GM12801 (cell line): ENCODE results near the gene MYO16.

Source experiments
- TF ChIP-seq, protein P1 (sequence below): IDR thresholded peaks from one replicate; pipeline ENCODE4 v1.5.1; 2011; ENCODE audit warnings: control low read depth; ENCODE audit not compliant: insufficient read length; ENCODE audit errors: extremely low read depth

The MYO16 gene

GRCh38 chr13:109226631-109227030, 597.2 kb downstream of the MYO16 start:
- TF ChIP-seq, protein P1, sequence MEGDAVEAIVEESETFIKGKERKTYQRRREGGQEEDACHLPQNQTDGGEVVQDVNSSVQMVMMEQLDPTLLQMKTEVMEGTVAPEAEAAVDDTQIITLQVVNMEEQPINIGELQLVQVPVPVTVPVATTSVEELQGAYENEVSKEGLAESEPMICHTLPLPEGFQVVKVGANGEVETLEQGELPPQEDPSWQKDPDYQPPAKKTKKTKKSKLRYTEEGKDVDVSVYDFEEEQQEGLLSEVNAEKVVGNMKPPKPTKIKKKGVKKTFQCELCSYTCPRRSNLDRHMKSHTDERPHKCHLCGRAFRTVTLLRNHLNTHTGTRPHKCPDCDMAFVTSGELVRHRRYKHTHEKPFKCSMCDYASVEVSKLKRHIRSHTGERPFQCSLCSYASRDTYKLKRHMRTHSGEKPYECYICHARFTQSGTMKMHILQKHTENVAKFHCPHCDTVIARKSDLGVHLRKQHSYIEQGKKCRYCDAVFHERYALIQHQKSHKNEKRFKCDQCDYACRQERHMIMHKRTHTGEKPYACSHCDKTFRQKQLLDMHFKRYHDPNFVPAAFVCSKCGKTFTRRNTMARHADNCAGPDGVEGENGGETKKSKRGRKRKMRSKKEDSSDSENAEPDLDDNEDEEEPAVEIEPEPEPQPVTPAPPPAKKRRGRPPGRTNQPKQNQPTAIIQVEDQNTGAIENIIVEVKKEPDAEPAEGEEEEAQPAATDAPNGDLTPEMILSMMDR: no peak

- TF ChIP-seq, protein P1: no peak
Measured at GRCh38 chr13:109227344-109227940, 598.0 kb downstream of the MYO16 start.

DNA sequence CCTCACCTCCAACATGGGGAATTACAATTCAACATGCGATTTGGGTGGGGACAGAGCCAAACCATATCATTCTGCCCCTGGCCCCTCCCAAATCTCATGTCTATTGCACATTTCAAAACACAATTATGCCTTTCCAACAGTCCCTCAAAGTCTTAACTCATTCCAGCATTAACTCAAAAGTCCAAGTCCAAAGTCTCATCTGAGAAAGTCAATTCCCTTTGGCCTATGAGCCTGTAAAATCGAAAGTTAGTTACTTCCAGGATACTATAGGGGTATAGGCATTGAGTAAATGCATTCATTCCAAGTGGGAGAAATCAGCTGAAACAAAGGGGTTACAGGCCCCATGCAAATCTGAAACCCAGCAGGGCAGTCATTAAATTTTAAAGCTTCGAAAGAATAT, 598.8 kb downstream of the MYO16 start:
- TF ChIP-seq, protein P1: no peak

GRCh38 chr13:109231888-109232287, 602.5 kb downstream of the MYO16 start:
- TF ChIP-seq, protein P1: no peak

GRCh38 chr13:109233293-109233692, 603.9 kb downstream of the MYO16 start:
- TF ChIP-seq, protein P1: no peak

- TF ChIP-seq, protein P1: no peak
Measured at GRCh38 chr13:109235901-109236300, 606.5 kb downstream of the MYO16 start.

DNA sequence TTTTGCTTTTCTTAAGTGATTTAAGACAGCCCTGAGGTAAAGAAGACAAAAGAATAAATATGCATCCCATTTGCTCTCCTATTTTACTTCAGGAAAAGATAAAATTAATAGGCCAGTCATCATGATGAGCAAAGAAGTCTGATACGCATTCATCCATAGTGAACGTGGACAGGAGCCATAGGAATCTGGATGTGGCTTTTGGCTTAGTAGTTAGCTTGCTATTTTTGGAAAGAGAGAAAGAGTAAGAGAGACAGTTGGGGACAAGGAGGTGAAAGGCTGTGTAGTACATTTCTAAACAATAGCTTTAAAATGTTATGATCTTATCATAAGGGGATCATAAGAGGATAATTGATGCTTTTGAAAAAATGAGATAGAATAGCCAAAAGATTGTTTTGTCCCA, 611.7 kb downstream of the MYO16 start:
- TF ChIP-seq, protein P1: no peak
